A549 (cell line): ENCODE measurements around the gene AHI1. TPM values are rescaled to one million over a fixed set of nuclear protein-coding genes. Genes with fewer than 3 reads are reported as not detected.
A peak's percentile ranks its signal among the peaks of the same experiment; 100 is the strongest.

ENCODE experiments used
- ATAC-seq, 2 experiments: fragments of 200-7000 bp in 1 of 2; fragments of >200 bp in 1 of 2; cut with Nextera tagmentation in 1 of 2; cut with Tn5 transposase in 1 of 2; 3 replicates each; pipeline versions ENCODE4 v1.8.0 to v1.9.1; 2018 to 2020; ENCODE audit warnings: mild to moderate bottlenecking in 1 of 2, moderate library complexity in 1 of 2
- CTCF ChIA-PET: fragments of 300-600 bp; sonication (Branson Sonifier 250); formaldehyde crosslinking; extraction: SDS; loops from one replicate; lab custom pipeline; 2021; ENCODE audit warnings: antibody characterized with exemption, inconsistent platforms; lab: Yijun Ruan, JAX
- POLR2A ChIA-PET: fragments of 350-600 bp; formaldehyde crosslinking; extraction: SDS; loops from one replicate; lab custom pipeline; 2021; ENCODE audit warnings: antibody characterized with exemption, inconsistent platforms; lab: Yijun Ruan, JAX
- DNase-seq, 2 experiments: peaks; one replicate each; pipeline versions ENCODE4 v3.0.0 to v3.0.0-alpha.2; 2011 to 2016; ENCODE audit warnings: low read depth in 1 of 2, low spot score in 1 of 2
- FAIRE-seq: peaks from 2 replicates; lab custom pipeline; 2011; peaks lifted over from hg19 to GRCh38; lab: Jason Lieb, UNC
- H3K27ac ChIP-seq, 2 experiments: fragments of >200 bp; sonication (Bioruptor Twin); formaldehyde crosslinking; 3 replicates each; pipeline ENCODE4 v1.5.1; 2016 to 2017
- H3K4me1 ChIP-seq: fragments of >200 bp; sonication (Bioruptor Twin); formaldehyde crosslinking; 3 replicates; pipeline ENCODE4 v1.6.1; 2016
- H3K4me2 ChIP-seq: fragments of >200 bp; sonication (Bioruptor Twin); formaldehyde crosslinking; 3 replicates; pipeline ENCODE4 v1.6.1; 2016
- H3K4me3 ChIP-seq: fragments of >200 bp; sonication (Bioruptor Twin); formaldehyde crosslinking; 3 replicates; pipeline ENCODE4 v1.5.1; 2016
- H3K9me3 ChIP-seq: fragments of >200 bp; sonication (Bioruptor Twin); formaldehyde crosslinking; 3 replicates; pipeline ENCODE4 v1.6.1; 2016
- BCL3 ChIP-seq: fragments of >200 bp; sonication (Bioruptor Twin); formaldehyde crosslinking; IDR thresholded peaks from 3 replicates; pipeline ENCODE4 v1.6.1; 2016
- BHLHE40 ChIP-seq: IDR thresholded peaks from 2 replicates; pipeline ENCODE4 v1.6.1; 2012; ENCODE audit warnings: low read depth, low read length, inconsistent platforms
- CBX2 ChIP-seq: fragments of 200-600 bp; sonication (generic); IDR thresholded peaks from 2 replicates; pipeline ENCODE4 v1.6.1; 2016; ENCODE audit warnings: low read depth, mild to moderate bottlenecking, borderline replicate concordance
- CTCF ChIP-seq: fragments of >200 bp; sonication (Bioruptor Twin); formaldehyde crosslinking; IDR thresholded peaks from 3 replicates; pipeline ENCODE4 v1.5.1; 2016
- E2F6 ChIP-seq: IDR thresholded peaks from 2 replicates; pipeline ENCODE4 v1.6.1; 2012; ENCODE audit warnings: low read depth, borderline replicate concordance
- EHF ChIP-seq: fragments of 250-450 bp; sonication (Bioruptor Pico); IDR thresholded peaks from 2 replicates; pipeline ENCODE4 v1.5.0; 2020; ENCODE audit warnings: mild to moderate bottlenecking
- EHMT2 ChIP-seq: fragments of 200-600 bp; sonication (generic); IDR thresholded peaks from 2 replicates; pipeline ENCODE4 v1.6.1; 2016; ENCODE audit warnings: antibody characterized with exemption, low read depth, mild to moderate bottlenecking, moderate library complexity
- EP300 ChIP-seq, 2 experiments: fragments of >200 bp; sonication (Bioruptor Twin); formaldehyde crosslinking; IDR thresholded peaks; 2 replicates in 1 of 2; 3 replicates in 1 of 2; pipeline ENCODE4 v1.6.1; 2016 to 2017
- FOSL2 ChIP-seq, 2 experiments: fragments of 450-650 bp in 1 of 2; fragments of >200 bp in 1 of 2; sonication (Bioruptor Twin) in 1 of 2; formaldehyde crosslinking; IDR thresholded peaks; 2 replicates each; pipeline versions ENCODE4 v1.5.0 to v1.6.1; 2016 to 2020; ENCODE audit warnings: mild to moderate bottlenecking in 1 of 2, moderate library complexity in 1 of 2
- HEYL ChIP-seq: fragments of 250-450 bp; sonication (Bioruptor Pico); IDR thresholded peaks from 2 replicates; pipeline ENCODE4 v1.8.0; 2021; ENCODE audit warnings: mild to moderate bottlenecking, moderate library complexity
- HOXA7 ChIP-seq: fragments of 250-450 bp; sonication (Bioruptor Pico); IDR thresholded peaks from 2 replicates; pipeline ENCODE4 v1.5.0; 2020; ENCODE audit warnings: mild to moderate bottlenecking, moderate library complexity
- JUN ChIP-seq, 2 experiments: fragments of >200 bp; sonication (Bioruptor Twin); formaldehyde crosslinking; IDR thresholded peaks; 2 replicates in 1 of 2; 3 replicates in 1 of 2; pipeline ENCODE4 v1.6.1; 2016 to 2017
- KDM5A ChIP-seq: fragments of 200-600 bp; sonication (generic); IDR thresholded peaks from 2 replicates; pipeline ENCODE4 v1.6.1; 2016; ENCODE audit warnings: antibody characterized with exemption, mild to moderate bottlenecking
- MAFK ChIP-seq: fragments of 450-650 bp; IDR thresholded peaks from 2 replicates; pipeline ENCODE4 v1.6.1; 2014; ENCODE audit not compliant: partially characterized antibody
- MAX ChIP-seq: IDR thresholded peaks from 2 replicates; pipeline ENCODE4 v1.6.1; 2012
- MAZ ChIP-seq: fragments of 150-350 bp; IDR thresholded peaks from 2 replicates; pipeline ENCODE4 v1.6.1; 2014; ENCODE audit warnings: antibody characterized with exemption, low read depth, low read length, borderline replicate concordance
- MYC ChIP-seq: IDR thresholded peaks from 2 replicates; pipeline ENCODE4 v1.6.1; 2012; ENCODE audit warnings: mild to moderate bottlenecking, inconsistent platforms, low read length, improper control_type of control experiment, borderline replicate concordance
- NFE2L2 ChIP-seq: fragments of 150-350 bp; conservative IDR thresholded peaks from 2 replicates; pipeline ENCODE4 v1.6.1; 2014; ENCODE audit warnings: low read length
- NPAS2 ChIP-seq: fragments of 250-450 bp; sonication (Bioruptor Pico); IDR thresholded peaks from 2 replicates; pipeline ENCODE4 v1.8.0; 2022; ENCODE audit warnings: mild to moderate bottlenecking, moderate library complexity, borderline replicate concordance
- PHF8 ChIP-seq: fragments of 200-600 bp; sonication (generic); IDR thresholded peaks from 2 replicates; pipeline ENCODE4 v1.6.1; 2016; ENCODE audit warnings: low read depth, mild to moderate bottlenecking, antibody characterized with exemption, moderate library complexity, borderline replicate concordance
- POLR2A ChIP-seq: IDR thresholded peaks from 2 replicates; pipeline ENCODE4 v1.6.1; 2012; ENCODE audit warnings: mild to moderate bottlenecking, low read length
- RCOR1 ChIP-seq: fragments of 150-350 bp; IDR thresholded peaks from 2 replicates; pipeline ENCODE4 v1.6.1; 2014; ENCODE audit warnings: antibody characterized with exemption, low read length, low read depth
- REST ChIP-seq: fragments of 200-600 bp; sonication (generic); IDR thresholded peaks from 2 replicates; pipeline ENCODE4 v1.6.1; 2016; ENCODE audit warnings: antibody characterized with exemption, mild to moderate bottlenecking, moderate library complexity
- RFX5 ChIP-seq: fragments of 450-650 bp; IDR thresholded peaks from 2 replicates; pipeline ENCODE4 v1.7.1; 2014; ENCODE audit warnings: antibody characterized with exemption, mild to moderate bottlenecking, moderate library complexity
- SREBF2 ChIP-seq: fragments of 450-650 bp; IDR thresholded peaks from 2 replicates; pipeline ENCODE4 v1.6.1; 2014; ENCODE audit warnings: mild to moderate bottlenecking, moderate library complexity
- TFCP2L1 ChIP-seq: fragments of 250-450 bp; sonication (Bioruptor Pico); IDR thresholded peaks from 2 replicates; pipeline ENCODE4 v1.5.0; 2021; ENCODE audit warnings: mild to moderate bottlenecking
- USF2 ChIP-seq: fragments of 450-650 bp; IDR thresholded peaks from 2 replicates; pipeline ENCODE4 v1.6.1; 2014; ENCODE audit warnings: antibody characterized with exemption
- ZC3H11A ChIP-seq: fragments of 450-650 bp; IDR thresholded peaks from 2 replicates; pipeline ENCODE4 v1.6.1; 2014; ENCODE audit warnings: antibody characterized with exemption, mild to moderate bottlenecking
- ZFP36 ChIP-seq: fragments of 450-650 bp; IDR thresholded peaks from 2 replicates; pipeline ENCODE4 v1.6.1; 2014; ENCODE audit warnings: borderline replicate concordance; ENCODE audit not compliant: partially characterized antibody
- ZSCAN20 ChIP-seq: fragments of 250-450 bp; sonication (Bioruptor Pico); IDR thresholded peaks from 2 replicates; pipeline ENCODE4 v1.8.0; 2022; ENCODE audit warnings: mild to moderate bottlenecking, moderate library complexity
- WGBS: methylation state at CpG from one replicate; pipeline ENCODE4 v1.1.6; 2017; ENCODE audit errors: missing lambda C conversion rate; 5-methylcytosine and 5-hydroxymethylcytosine counted together
- polyA minus RNA-seq: library from RNA; depleted of rRNA, polyadenylated mRNA; stranded (reverse); fragments of >200 nt; gene quantifications from 2 replicates; pipeline ENCODE4 v1.2.3, GENCODE V29; 2011; rRNA and poly(A)+ RNA removed
- polyA plus RNA-seq, 4 experiments: library from polyadenylated mRNA; depleted of rRNA in 3 of 4; stranded (reverse); fragments of >200 nt; fragmentation: RNase III in 1 of 4; extraction: RNeasy Plus Mini Kit Qiagen cat#74134 plus additional on column Dnase treatment in 1 of 4; gene quantifications; 2 replicates in 3 of 4; 3 replicates in 1 of 4; pipeline ENCODE4 v1.2.3, GENCODE V29; 2011 to 2017

Gene AHI1
- polyA plus RNA-seq (2011; rRNA removed) (38.3 and 50.8 TPM in 2 replicates), polyA plus RNA-seq (2017; fragmentation: RNase III; extraction: RNeasy Plus Mini Kit Qiagen cat#74134 plus additional on column Dnase treatment) (22.3 to 24.8 TPM (median 24.7 TPM) in 3 replicates), polyA minus RNA-seq (16.6 and 18.0 TPM in 2 replicates)
- 5.7 and 6.3 TPM in 2 replicates for polyA plus RNA-seq (2012; cell fraction: cytosol; rRNA removed)
- 8.3 and 11.2 TPM in 2 replicates for polyA plus RNA-seq (2012; cell fraction: nucleus; rRNA removed)

- POLR2A ChIA-PET = interaction anchor here (0.6 to 2.1 kb wide), 4 partner anchors 15 to 792 kb away, joined by 4 to 7 read pairs (median 6); partner anchors contain the start of gene BCLAF1
- FAIRE-seq (no peak), ATAC-seq (peak; percentile 96 to 97), DNase-seq (peak; percentile 59 to 93)
- CTCF ChIA-PET = interaction anchor here (0.6 to 4.0 kb wide), 3 partner anchors 38 to 804 kb away, joined by 3 to 24 read pairs (median 3); no protein-coding TSS in a partner anchor
- peaks cover 12% of the 10 kb centered on the region; the same call in 2 of the 3 replicates for H3K4me1 ChIP-seq
- no peaks in the 10 kb centered on the region for H3K9me3 ChIP-seq
- 1% methylated on average over 17 of the region's 85 CpGs for WGBS
- peak within 1 kb of the TSS; percentile 67 for H3K4me3 ChIP-seq
- H3K4me2 ChIP-seq = peak within 1 kb of the TSS; percentile 78
- H3K27ac ChIP-seq = peak within 1 kb of the TSS; percentile 93 to 95
- TF ChIP-seq RFX5 (peak; percentile 66; the same call in 1 of the 2 replicates), CTCF (no peak), EP300 (IDR thresholded peaks at IDR 0.05) (no peak), SREBF2 (no peak), ZC3H11A (no peak), ZFP36 (peak; percentile 14), MAFK (peak; percentile 79), USF2 (no peak), EHF (CRISPR knock-in tag) (no peak), HOXA7 (CRISPR knock-in tag) (peak; percentile 69; the same call in 1 of the 2 replicates), MAX (peak; percentile 79), E2F6 (peak; percentile 47; the same call in 1 of the 2 replicates), REST (no peak), MAZ (no peak), JUN (IDR thresholded peaks at IDR 0.05) (peak in 1 of 2 experiments; percentile 67; a peak in 4 of 5 replicates), EHMT2 (no peak), CBX2 (no peak), BCL3 (no peak), ZSCAN20 (CRISPR knock-in tag) (no peak), PHF8 (peak; percentile 22; the same call in 1 of the 2 replicates), NFE2L2 (no peak), POLR2A (peak; percentile 78), NPAS2 (CRISPR knock-in tag) (no peak), KDM5A (no peak), HEYL (CRISPR knock-in tag) (no peak), FOSL2 (IDR thresholded peaks at IDR 0.05) (no peak), FOSL2 (CRISPR knock-in tag; IDR thresholded peaks at IDR 0.05) (0 out of 2 replicates have a peak, but pooled peaks have one; percentile 1), RCOR1 (no peak), TFCP2L1 (CRISPR knock-in tag) (no peak), MYC (0 out of 2 replicates have a peak, but pooled peaks have one; percentile 76), BHLHE40 (no peak)
Measured at GRCh38 chr6:135497412-135498184, at the start of gene AHI1. TSS of gene AHI1 (minus strand) at chr6:135497740. CDS start at chr6:135492237, 5,503 bp downstream.
